ENCODE data around the gene FAM180A.

The FAM180A gene

DNA sequence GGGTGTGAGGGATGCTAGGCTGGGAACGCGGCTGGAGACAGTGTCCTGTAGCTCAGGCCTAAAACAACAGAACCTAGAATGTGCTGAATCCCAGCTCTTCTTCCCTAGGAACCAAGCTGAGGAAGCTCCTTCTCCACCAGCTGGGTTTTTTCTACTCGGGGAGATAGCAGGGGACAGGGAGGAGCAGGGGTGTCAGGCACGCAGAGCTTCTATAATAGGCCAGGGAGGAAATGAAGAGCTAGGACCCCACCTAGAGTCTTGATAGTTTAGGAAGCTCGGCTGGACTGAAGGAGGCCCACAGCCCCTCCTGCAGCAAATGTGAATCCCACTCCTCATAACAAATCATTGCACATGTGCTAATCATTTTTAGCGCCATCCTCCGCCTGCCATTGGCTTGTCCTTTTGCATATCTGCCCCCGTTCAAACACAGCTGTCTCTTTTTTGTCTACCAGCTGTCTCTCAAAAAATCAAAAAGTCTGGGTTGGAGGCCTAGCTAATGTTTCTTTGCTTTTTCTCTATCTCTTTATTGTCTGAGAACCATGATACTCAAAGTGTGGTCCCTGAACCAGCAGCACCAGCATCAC is 24.1 kb upstream of the FAM180A start:
- Histone ChIP-seq H3K4me3 (ENCODE audit: insufficient read depth, low read length, poor library complexity, severe bottlenecking) (no peak overlapping the region), H2AFZ (ENCODE audit: low read depth, low read length, severe bottlenecking) (no peak overlapping the region), H4K20me1 (ENCODE audit: low read depth, low read length) (no peaks in the 10 kb centered on the region), H3K4me2 (ENCODE audit: low read depth, low read length, poor library complexity, severe bottlenecking) (no peak overlapping the region), H3K9me3 (ENCODE audit: insufficient read depth, low read length) (no peaks in the 10 kb centered on the region), H3F3A (ENCODE audit: insufficient read depth) (no peaks in the 10 kb centered on the region), H3K9me2 (replicated peaks; ENCODE audit: insufficient read depth, low read length) (no peaks in the 10 kb centered on the region), H3K79me2 (ENCODE audit: insufficient read depth, low read length) (no peaks in the 10 kb centered on the region), H3K36me3 (ENCODE audit: low read length) (no peaks in the 10 kb centered on the region), H3K27ac (ENCODE audit: low read depth, low read length) (no peak overlapping the region), H3K27me3 (ENCODE audit: low read length) (no peaks in the 10 kb centered on the region), H3K9ac (ENCODE audit: low read length) (no peak overlapping the region)
- TF ChIP-seq EZH2phosphoT487 (conservative IDR thresholded peaks at IDR 0.05; ENCODE audit: low read length) (no peak), CTCF (IDR thresholded peaks at IDR 0.05; ENCODE audit: insufficient read depth, low read length, poor library complexity, severe bottlenecking) (no peak)

DNA sequence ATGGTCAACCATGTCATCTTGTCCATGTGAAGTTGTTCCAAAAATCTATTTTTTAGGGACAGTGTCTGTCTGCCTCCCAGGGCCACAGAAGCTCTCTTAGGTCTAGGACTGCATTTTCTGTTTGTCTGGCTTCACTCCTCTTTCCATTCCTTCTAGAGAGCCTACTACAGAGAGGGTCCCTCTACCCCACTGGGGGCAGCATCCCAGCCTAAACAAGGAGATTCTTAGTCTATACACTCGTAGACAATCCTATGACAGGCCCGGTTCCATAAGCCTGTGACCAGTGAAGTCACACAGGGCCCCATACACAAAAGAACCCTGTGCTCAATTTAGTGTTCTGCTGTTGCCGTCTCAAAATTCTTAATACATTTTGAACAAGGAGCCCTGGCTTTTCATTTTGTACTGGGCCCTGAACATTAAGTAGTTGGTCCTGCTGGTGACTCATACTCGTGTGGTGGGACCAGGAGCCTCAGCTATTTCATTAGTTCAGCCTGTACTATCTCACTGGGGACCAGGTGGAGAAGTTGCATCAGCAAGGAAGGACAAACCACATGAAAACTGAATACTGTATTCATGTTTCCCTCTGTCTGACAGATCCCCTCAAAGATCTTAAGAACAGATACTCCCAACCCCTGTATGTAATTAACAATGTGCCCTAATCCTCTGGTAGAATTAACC is 23.5 kb upstream of the FAM180A start:
- no peak overlapping the region for H3K9ac ChIP-seq (ENCODE audit: low read length)
- H3K9me3 ChIP-seq (ENCODE audit: insufficient read depth, low read length): no peaks in the 10 kb centered on the region
- H2AFZ ChIP-seq (ENCODE audit: low read depth, low read length, severe bottlenecking): no peak overlapping the region
- no peaks in the 10 kb centered on the region for H3K27me3 ChIP-seq (ENCODE audit: low read length)
- no peak overlapping the region for H3K4me3 ChIP-seq (ENCODE audit: insufficient read depth, low read length, poor library complexity, severe bottlenecking)
- H3K4me2 ChIP-seq (ENCODE audit: low read depth, low read length, poor library complexity, severe bottlenecking): no peak overlapping the region
- no peaks in the 10 kb centered on the region for H3K79me2 ChIP-seq (ENCODE audit: insufficient read depth, low read length)
- no peaks in the 10 kb centered on the region for H4K20me1 ChIP-seq (ENCODE audit: low read depth, low read length)
- H3K9me2 ChIP-seq (replicated peaks; ENCODE audit: insufficient read depth, low read length): no peaks in the 10 kb centered on the region
- TF ChIP-seq EZH2phosphoT487 (conservative IDR thresholded peaks at IDR 0.05; ENCODE audit: low read length): no peak
- no peak for TF ChIP-seq CTCF (IDR thresholded peaks at IDR 0.05; ENCODE audit: insufficient read depth, low read length, poor library complexity, severe bottlenecking)
- H3F3A ChIP-seq (ENCODE audit: insufficient read depth): no peaks in the 10 kb centered on the region
- H3K36me3 ChIP-seq (ENCODE audit: low read length): no peaks in the 10 kb centered on the region
- H3K27ac ChIP-seq (ENCODE audit: low read depth, low read length): no peak overlapping the region

DNA sequence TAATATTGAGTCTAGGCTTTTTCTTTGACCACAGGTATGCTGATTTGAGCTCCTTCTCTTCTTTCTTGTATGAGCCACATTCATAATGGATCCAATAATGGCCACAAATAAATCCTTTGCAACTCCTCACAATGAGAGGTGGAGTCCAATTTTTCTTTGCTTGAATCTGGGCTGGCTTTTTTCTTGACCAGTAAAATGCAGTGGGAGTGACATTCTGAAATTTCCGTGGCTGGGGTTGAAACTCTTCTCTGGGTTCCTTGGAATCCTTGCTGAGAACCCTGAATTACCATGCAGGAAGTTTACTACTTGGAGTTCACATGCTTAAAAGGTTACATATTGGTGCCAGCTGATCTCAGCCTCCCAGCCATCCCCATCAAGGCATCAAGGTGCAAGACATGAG is 22.4 kb upstream of the FAM180A start:
- Histone ChIP-seq H3K27me3 (ENCODE audit: low read length) (no peaks in the 10 kb centered on the region), H3K9me3 (ENCODE audit: insufficient read depth, low read length) (no peaks in the 10 kb centered on the region), H4K20me1 (ENCODE audit: low read depth, low read length) (no peaks in the 10 kb centered on the region), H3K4me3 (ENCODE audit: insufficient read depth, low read length, poor library complexity, severe bottlenecking) (no peak overlapping the region), H3K27ac (ENCODE audit: low read depth, low read length) (no peak overlapping the region), H3K9me2 (replicated peaks; ENCODE audit: insufficient read depth, low read length) (no peaks in the 10 kb centered on the region), H3K4me2 (ENCODE audit: low read depth, low read length, poor library complexity, severe bottlenecking) (no peak overlapping the region), H3K9ac (ENCODE audit: low read length) (no peak overlapping the region), H3K79me2 (ENCODE audit: insufficient read depth, low read length) (no peaks in the 10 kb centered on the region), H3K36me3 (ENCODE audit: low read length) (no peaks in the 10 kb centered on the region), H3F3A (ENCODE audit: insufficient read depth) (no peaks in the 10 kb centered on the region), H2AFZ (ENCODE audit: low read depth, low read length, severe bottlenecking) (no peak overlapping the region)
- no peak for TF ChIP-seq CTCF (IDR thresholded peaks at IDR 0.05; ENCODE audit: insufficient read depth, low read length, poor library complexity, severe bottlenecking)
- TF ChIP-seq EZH2phosphoT487 (conservative IDR thresholded peaks at IDR 0.05; ENCODE audit: low read length): no peak
